Measurements from ENCODE around the gene CCNY.
A peak's percentile ranks its signal among the peaks of the same experiment; 100 is the strongest.
"Not testable (repeated sequence)": the region's sequence is repeated elsewhere in the genome, so short reads cannot be mapped to it uniquely, and the experiment has no call there.

CCNY gene

DNA sequence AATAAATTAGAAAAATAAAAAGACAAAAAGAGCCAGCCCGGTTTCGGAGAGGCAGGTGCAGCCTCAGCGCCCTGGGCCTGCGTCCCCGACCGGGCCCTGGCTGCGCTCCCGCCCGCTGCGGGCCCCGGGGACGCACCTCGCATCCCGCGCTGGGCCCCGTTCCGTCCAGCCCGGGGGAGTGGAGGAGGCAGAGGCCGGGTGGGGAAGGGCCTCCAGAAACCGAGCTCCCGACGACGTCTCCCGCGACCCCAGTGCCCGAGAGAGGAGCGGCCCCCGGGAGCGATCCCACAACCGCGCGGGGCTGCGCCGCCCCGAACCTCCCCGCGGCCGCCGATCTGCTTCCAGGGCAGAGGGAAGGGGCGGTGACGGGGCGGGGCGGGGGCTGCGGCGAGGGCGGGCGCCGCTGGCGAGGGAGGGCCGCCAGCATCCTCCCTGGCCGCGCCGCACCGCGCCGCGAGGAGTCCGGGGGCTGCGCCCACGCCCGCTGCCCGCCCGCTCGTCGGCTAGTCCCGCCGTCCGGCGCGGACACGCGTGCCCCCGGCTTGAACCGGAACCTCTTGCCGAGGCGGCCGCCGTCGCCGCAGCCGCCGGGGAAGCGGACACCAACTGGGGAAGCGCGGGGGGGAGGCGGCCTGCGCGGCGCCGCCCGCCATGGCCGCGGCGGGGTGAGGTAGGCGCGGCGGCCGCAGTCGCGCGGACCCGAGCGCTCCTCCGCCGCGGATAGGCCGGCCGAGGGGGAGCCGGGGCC, at the start of gene CCNY:
Gene CCNY, plus strand, starts transcription at position 426 of the 748 bp plus-strand sequence. CDS start 545 bp downstream, outside the sequence.
- peak; percentile 30 to 63 for DNase-seq

DNA sequence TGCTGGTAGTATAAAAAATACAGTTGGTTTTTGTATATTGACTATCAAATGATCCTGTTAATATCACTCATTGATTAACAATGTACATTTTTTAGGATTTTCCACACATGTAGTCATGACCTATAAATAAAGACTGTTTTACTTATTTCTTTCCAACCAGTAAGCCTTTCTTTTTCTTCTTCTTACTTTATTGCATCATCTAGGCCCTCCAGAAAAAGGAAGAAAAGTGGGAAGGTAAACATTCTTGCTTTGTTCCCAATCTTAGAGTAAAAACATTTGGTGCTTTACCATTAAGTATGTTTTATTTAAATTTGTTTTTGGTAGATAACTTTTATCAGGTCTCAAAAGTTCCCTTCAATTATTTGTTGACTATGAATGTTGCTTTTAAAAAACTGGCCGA, 47.1 kb upstream of the CCNY start:
- DNase-seq = no peak

DNA sequence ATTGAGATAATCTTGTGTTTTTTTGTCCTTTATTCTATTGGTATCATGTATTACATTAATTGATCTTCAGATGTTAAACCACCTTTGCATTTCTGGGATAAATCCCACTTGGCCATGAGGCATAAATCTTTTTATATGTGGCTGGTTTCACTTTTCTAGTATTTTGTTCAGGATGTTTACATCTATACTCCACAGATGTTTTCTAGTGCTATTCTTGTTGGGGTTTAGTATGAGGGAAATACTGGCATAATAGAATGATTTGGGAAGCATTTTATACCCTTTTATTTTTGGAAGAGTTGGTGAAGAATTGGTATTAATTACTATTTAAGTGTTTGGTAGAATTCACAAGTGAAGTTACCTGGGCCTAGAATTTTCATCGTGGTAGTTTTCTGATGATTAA, 41.8 kb upstream of the CCNY start:
- no peak for DNase-seq

DNA sequence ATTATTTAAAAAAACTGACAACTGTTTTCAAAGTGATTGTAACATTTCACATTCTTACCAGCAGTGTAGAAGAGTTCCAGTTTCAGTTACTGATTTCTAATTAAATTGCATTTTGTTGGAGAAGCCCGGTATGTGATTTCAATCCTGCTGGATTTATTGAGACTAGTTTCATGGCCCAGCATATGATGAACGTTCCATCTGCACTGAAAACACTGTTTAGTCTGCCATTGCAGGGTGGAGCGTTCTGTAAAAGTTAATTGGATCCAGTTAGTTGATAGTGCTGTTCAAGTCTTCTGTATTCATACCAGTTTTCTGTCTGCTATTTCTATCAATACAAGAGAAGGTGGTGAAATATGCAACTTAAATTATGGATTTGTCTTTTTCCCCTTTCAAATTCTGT, 37.3 kb upstream of the CCNY start:
- DNase-seq = no peak

DNA sequence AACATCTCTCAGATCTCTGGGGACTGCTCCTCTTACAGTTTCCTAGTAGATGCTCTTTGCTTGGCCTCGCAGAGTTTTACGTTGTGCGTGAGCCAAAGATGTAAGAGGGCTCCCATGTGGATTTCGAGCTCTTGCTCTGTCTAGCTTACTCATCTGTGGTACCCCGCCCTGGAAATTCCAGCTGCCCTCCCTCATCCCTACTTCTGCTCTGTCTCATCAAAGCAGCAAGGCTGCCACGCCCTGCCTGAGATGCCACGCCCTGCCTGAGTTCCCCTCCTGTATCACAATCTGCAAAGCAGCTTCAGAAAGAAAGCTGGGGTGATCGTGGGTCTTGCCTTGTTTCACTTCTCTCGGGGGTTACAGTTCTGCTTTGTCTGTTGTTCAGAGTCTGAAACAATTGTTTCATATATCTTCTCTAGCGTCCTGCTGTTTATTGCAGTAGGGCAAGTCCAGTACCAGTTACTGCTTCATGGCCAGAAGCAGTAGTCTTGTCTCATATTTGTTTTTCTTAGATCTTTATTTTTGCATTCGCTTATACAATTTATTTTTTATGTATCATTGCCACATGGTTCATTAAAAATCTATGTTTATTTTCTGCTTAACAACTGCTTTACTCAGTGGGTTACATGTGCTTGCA, 36.1 kb upstream of the CCNY start:
- DNase-seq = no peak

DNA sequence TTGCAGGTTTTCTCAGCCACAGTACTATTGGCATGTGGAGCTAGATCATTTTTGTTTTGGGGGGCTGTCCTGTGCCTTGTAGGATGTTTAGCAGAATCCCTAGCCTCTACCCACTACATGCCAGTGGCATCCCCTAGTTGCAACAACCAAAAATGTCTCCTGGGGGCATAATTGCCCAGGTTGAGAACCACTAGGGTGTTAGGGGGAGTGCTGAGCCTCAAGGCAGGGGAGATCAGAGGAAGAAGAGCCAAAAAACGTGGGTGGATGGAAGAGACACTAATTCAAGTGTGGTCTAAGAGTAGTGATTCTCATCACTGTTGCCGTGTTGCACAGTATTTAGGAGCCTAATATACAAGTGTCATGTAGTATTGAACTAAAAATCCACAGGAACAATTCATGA, 31.7 kb upstream of the CCNY start:
- no peak for DNase-seq

DNA sequence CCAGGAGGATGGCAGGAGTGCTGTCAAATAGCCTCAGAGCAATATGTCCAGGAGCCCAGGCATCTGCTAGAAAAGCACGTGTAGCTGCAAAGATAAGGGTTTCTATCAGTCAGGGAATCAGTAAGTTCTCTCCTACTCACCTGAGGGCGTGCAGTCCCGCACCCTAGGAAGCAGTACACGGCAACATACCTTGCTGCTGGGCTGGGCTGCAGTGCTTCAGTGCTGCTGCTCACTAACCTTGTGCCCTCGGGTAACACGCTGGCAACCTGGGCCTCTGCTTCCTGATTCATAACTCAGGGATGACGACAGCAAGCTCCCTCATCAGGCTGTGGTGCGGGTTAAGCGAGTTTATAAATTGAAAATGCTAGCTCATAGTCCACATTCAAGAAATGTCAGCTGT, 29.5 kb upstream of the CCNY start:
- peak in 1 of 2 experiments; percentile 7 for DNase-seq

DNA sequence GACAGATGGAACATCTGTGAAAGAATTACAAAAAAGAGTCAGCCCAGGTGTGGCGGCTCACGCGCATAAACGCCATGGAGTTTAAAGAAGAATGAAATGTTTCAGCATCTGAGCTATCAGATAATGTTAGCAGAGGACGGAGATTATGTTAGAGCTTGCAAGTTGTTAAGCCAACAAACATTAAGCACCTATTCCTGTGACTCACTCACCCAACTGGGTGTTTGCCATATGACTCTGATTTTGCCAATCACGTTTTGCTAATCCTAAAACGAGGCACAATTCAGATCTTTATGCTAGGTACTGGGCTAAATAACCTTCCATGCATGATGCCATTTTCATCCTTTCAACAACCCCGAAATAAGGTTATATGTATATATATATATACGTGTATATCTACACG, 29.0 kb upstream of the CCNY start:
- DNase-seq = no peak

DNA sequence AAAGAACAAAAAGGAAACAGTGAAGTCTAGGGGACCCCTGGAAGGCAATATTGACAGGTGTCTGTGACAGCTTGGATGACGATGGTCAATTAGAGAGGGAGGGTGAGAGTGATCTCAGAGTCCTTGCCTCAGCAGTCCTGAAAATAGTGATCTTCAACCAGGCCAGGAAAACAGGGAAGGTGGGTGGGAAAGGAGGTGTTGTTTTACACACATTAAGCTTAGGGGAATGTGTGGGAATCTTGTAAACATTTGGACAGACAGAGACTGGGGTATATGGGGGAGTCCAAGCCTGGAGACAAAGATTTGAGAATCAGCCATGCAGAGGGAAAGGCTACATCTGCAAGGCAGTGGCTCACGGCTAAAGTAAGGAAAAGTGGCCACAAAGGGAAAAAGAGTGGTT, 27.5 kb upstream of the CCNY start:
- no peak for DNase-seq

DNA sequence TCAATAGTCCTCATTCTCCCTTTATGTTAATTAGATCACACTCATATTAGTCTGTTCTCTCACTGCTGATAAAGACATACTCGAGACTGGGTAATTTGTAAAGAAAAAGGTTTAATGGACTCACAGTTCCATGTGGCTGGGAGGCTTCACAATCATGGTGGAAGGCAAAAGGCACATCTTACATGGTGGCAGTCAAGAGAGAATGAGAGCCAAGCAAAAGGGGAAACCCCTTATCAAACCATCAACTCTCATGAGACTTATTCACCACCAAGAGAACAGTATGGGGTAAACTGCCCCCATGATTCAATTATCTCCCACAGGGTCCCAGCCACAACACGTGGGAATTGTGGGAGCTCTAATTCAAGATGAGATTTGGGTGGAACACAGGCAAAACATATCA, 22.2 kb upstream of the CCNY start:
- not testable (repeated sequence) for DNase-seq

DNA sequence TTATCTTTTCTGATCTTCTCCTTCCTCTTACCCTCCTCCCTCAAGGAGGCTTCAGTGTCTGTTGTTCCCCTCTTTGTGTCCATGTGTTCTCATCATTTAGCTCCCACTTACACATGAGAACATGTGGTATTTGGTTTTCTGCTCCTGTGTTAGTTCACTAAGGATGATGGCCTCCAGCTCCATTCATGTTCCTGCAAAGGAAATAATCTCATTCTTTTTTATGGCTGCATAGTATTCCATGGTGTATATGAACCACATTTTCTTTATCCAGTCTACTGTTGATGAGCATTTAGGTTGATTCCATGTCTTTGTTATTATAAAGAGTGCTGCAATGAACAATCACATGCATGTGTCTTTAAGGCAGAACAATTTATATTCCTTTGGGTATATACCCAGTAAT, 21.1 kb upstream of the CCNY start:
- DNase-seq = not testable (repeated sequence)

DNA sequence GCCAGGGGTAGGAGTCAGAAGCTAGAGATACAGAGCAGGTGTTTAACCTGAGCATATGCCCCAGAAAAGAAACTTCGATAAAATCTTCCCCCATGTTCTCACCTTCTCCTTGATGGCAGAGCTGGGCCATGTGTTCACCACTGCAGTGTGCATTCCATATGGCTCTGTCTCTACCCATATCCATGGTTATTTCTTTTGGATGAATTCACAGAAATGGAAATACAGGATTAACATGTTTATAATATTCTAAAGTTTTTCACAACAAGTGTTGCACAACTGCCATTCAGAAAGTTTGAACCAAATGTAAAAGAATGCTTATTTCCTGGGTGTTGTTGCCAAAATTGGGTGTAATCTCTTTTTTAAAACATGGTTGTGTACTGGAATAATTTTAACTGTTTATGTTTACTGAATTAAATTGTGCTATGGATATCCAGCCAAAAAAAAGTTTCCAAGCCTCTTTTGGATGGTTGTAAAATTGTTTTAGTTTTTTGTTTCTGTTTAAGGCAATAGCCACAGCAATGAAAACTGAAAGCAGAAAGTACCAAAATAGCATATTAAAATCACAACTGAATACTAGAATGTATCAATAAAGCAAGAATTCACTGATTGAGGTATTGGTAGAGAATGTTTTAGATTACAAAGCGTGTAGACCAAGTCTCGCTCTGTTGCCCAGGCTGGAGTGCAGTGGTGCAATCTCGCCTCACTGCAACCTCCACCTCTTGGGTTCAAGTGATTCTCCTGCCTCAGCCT, 19.9 kb upstream of the CCNY start:
- no peak for DNase-seq

DNA sequence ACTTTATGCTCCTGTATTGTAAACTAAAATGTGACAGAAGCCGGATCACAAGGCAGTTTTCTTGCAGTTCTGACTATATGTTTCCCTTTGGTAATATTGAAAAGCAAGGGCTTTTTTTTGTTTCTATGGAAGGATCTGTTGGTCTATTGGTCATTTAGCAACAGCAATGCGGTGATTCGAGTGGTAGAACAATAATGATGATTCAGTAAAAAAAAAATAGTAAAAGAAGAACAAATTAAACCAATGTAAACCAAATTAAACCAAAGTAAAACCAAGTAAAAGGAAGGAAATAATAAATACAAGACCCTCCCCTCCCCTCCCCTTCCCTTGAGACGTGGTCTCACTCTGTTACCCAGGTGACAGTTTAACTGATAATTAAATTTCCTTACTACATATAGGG, 17.8 kb upstream of the CCNY start:
- DNase-seq = no peak

DNA sequence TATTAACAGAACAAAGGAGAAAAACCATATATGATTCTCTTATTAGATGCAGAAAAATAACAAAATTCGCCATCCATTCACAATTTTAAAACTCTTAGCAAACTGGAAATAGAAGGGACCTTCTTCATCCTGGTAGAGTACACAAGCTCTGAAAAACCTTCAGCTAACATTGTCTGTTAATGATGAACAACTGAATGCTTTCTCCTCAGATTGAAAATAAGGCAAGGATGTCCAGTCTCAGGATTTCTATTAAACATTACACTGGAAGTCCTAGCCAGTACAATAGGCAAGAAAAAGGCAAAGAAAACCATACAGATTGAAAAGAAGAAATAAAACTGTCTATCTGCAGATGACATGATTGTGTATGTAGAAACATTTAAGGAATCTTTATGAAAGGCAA, 16.0 kb upstream of the CCNY start:
- DNase-seq = no peak

DNA sequence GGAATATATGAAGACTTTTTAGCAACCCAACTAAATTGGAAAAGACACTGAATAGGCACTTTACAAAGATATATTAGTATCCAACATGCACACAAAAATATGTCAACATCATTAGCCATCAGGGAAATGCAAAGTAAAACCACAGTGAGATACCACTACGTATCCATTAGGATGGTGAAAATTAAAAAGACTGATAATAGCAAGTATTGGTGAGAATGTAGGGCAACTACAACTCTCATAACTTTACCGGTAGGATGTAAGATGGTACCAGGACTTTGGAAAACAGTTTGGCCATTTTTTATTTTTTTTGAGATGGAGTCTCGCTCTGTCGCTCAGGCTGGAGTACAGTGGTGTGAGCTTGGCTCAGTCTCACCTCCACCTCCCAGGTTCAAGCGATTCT, 13.7 kb upstream of the CCNY start:
- DNase-seq = no peak

DNA sequence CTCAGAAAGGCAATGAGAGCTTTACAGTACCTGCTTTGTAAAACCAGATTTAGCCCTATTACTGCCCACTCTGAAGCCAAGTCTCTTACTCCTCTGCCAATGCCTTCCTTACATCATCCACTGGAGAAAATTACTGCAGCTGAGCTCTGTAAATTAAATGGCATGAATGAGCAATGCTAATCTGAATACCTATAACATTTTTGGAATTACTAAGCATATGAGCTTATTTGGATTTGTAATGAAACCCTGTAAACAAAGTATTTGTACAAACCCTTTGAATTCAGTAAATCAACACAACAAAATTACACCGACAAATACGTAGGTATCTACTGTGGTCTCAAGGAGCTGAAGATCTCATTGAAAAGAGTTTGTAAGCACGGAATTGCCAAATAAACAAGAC, 12.1 kb upstream of the CCNY start:
- DNase-seq = no peak

DNA sequence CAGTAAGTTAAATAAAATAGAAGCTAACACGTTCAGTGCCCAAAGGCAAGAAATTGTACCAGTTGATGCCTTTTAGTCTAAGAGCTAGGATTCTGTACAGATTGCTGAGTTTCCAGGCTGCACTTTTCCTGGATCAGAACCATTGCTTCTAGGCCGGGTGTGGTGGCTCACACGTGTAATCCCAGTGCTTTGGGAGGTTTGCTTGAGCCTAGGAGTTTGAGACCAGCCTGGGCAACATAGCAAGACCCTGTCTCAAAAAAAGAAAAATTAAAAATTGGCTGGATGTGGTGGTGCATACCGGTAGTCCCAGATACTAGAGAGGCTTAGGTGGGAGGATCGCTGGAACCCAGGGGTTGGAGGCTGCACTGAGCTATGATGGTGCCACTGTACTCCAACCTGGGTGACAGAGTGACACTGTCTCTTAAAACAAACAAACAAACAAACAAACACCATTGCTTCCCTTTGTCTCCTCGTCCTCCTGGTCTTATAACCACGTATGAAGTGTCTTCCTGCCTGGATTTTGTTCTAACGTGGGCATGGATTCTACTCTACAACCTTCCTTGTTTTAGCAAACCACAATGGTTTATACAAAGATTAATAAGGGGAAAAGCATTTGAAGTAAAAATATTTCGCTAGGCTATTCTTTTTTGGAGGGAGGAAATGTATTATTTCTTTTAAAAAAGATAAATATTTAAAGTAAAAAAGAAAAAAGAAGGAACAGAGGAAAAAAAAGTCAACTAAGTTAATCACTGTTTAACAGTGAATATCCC, 9.7 kb upstream of the CCNY start:
- no peak for DNase-seq

DNA sequence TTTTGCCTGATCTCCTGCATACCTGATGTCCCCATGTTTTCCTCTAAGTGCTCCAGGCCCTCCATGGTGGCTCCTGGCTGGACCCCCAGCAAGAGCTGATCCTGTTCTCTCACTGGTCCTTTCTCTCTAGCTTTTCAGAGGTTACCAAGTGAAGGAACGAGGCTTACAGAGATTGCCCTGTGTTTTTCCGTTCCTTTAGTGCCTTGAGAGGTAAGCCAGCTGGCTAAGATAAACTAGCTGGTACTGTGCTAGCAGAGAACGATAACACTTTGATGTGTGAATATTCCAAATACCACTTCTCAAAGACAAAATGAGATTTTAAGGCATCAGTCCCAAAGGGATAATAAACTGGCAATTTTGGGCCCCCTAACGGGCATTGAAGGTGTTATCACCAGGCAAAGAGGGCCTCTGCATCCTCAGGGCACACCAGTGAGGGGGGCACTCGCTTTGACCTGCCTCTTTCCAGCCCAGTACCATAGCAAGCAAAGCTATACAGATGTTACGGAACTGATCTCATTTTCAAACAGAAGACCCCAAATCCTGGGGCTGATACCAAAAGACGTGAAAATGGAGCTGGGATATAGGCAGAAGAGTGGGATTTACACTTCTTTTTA, 8.4 kb upstream of the CCNY start:
- DNase-seq = no peak

DNA sequence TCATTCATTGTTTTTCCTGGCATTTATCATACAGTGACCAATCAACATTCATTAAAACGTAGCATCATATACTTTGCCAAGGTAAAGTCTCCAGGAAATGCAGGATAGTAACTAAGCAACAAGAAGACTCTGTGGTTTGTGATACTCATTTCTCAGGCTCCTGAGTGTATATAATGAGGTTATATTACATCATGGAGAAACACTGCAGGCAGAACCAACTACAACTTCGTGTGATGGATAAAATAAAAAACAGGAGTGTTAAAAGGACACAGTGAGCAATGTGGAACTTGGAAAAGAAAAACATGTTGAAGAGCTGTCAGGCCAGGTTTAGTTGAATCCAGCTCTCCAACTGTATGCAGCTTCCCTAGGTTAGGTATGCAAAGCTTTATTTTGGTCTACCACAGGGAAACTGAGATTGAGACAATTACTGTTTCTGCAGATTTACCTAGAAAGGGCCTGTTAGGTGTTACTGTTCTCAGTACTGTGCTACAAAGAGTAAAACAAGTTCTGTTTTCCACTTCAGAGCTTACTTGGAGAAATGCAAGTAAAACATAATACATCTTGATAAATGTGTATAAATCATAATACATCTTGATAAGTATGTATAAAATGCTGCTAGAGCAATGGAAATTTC, 7.8 kb upstream of the CCNY start:
- no peak for DNase-seq

DNA sequence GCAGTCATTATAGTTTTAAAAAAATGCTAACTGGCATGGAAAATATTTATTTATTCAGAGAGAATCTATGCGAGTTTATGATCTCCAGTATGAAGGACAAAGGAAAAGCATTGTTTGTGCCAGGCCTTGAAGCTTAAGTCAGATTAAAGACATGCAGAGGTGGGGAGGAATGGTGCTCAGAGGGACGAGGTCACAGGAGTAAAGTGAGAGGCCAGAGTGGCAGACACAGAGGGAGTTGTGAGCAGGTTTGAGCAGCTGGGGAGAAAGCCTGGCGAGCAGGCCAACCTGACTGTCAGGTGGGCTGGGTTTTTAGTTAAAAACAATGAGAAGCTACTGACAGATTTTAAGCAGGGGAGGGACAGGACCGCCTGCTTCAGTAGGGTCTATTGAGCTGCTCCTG, 6.8 kb upstream of the CCNY start:
- no peak for DNase-seq

DNA sequence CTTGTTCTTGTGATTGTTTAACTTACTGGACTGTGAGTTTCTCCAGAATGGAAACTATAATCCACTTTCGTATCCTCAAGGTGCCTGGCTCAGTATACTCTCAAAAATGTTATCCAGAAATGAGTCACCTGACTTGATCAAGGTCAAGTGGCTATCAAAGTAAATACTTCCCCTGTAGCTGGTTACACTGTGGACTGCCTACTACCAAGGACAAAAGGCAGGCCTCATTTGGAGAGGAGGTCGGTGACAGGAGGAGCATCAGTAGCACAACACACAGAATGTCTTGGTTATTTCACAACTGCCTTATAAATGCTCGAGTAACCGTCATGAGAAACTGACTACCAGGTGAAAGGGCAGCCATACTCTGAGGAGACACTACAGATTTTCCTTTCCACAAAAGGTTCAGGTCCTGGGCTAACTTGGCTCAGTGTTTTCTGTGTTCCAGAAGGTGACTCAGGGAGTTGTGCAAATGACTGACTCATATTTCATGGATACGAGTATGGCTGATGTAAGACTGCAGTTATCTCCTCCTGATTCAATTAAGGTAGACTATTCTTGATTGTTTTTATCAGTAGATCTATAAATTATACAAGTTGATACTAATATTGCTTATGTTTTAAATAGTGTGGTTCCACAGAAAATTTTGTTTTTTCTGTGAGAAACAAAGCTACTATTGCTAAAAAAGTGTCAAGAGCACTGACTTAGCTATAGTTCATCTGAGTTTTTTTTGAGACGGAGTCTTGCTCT, 4.2 kb upstream of the CCNY start:
- peak; percentile 33 to 36 for DNase-seq

DNA sequence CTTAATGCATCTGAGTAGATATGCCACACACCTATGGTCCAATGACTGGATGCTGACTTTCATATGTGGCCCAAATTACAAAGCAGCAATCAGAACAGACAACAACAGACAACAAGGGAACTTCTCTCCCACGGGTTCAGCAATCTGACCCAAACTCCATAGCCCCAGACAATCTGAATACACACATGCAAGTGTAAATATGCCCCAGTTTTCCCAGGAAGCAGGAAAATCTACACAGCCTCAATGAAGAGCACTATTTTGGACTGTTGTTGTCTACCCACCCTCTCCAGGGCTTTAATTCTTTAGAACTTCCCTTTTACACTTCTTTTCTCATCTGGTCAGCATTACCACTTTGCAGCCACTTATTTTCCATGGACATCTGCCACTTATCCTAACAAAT, 2.0 kb upstream of the CCNY start:
- no peak for DNase-seq

All from SHP77 (cell line).